Measurements from ENCODE around the gene ATP4A. TPM values are rescaled to one million over a fixed set of nuclear protein-coding genes. Genes with fewer than 3 reads are reported as not detected.

Gene ATP4A
- total and polyA plus RNA-seq, 9 of the 15 experiments (the other 6 are each of a cell fraction or from before 2014, with no cell fraction given): 0.15 TPM; not detected in 8

DNA sequence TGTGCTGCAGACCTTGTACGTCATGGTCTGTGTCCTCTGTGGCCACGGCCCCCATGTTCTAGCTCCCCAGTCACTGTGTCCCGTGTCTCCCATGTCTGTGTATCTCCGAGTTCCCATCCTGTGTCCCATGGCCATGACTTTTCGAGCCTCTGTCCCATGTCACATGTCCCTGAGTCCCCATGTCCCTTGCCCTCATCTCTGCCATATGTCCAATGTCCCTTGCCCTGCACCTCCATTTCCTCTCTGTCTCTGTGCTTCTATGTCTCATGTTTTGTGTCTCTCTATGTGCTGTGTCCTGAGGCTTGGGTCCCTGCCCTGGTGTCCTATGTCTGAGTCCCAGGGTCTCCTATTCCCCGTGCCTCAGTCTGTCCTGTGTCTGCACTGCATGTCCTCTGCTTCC, 2.0 kb downstream of the ATP4A start:
- Histone ChIP-seq H3K79me2 (ENCODE audit: control insufficient read depth, insufficient read depth, low read length) (no peaks in the 10 kb centered on the region), H3K9ac (ENCODE audit: insufficient read depth in 1 of 2, low read depth in 2 of 2, low read length in 2 of 2) (peak overlapping the region in 1 of 2 experiments; percentile 33; a peak in 1 of 4 replicates), H4K20me1 (replicated peaks; ENCODE audit: control insufficient read depth, insufficient read depth, low read length) (peaks cover 7% of the 10 kb centered on the region; the same call in 1 of the 2 replicates), H3K27me3 (ENCODE audit: control insufficient read depth in 2 of 2, insufficient read depth in 2 of 2, low read length in 2 of 2) (peaks cover 28 to 51% of the 10 kb centered on the region in 2 experiments; a peak in 4 of 5 replicates), H2AFZ (ENCODE audit: low read depth, low read length) (no peak overlapping the region), H3K4me3 (no peak overlapping the region), H3K4me1 (replicated peaks in 1 of 2; ENCODE audit: control insufficient read depth in 2 of 2, insufficient read depth in 2 of 2, low read length in 2 of 2) (peaks cover 4 to 32% of the 10 kb centered on the region in 2 experiments; a peak in 3 of 5 replicates), H3K27ac (ENCODE audit: extremely low read depth, low read depth, low read length) (no peak overlapping the region), H3K9me1 (ENCODE audit: control insufficient read depth, insufficient read depth, low read length) (peaks cover 3% of the 10 kb centered on the region), H3K4me2 (ENCODE audit: insufficient read depth, low read length) (no peak overlapping the region), H3K9me3 (replicated peaks; ENCODE audit: control insufficient read depth, insufficient read depth, low read depth, low read length) (no peaks in the 10 kb centered on the region), H3K36me3 (ENCODE audit: control insufficient read depth, insufficient read depth, low read length) (no peaks in the 10 kb centered on the region)
- intact Hi-C loops (cut with micrococcal nuclease) (no loop called here), in situ Hi-C loops (cut with MboI) (no loop called here)
- BruUV-seq (replicated peaks): no TSS peak
- POLR2A ChIA-PET: no interaction called here
- ATAC-seq (no peak), DNase-seq (ENCODE audit: extremely low read depth in 1 of 4, low spot score in 3 of 4) (no peak), FAIRE-seq (no peak)
- CTCF ChIA-PET (ENCODE audit: low intra/inter-chr PET ratio): no interaction called here
- WGBS (ENCODE audit: insufficient coverage, low coverage, missing lambda C conversion rate): 1% methylated on average over 6 of the region's 6 CpGs
- TF ChIP-seq STAT5A (IDR thresholded peaks at IDR 0.05; ENCODE audit: borderline replicate concordance, low read length): no peak
- TF ChIP-seq KLF16 (IDR thresholded peaks at IDR 0.05): no peak
- TF ChIP-seq ZKSCAN3 (CRISPR knock-in tag; IDR thresholded peaks at IDR 0.05): no peak
- no peak for TF ChIP-seq POLR3A (IDR thresholded peaks at IDR 0.05; ENCODE audit: borderline replicate concordance, extremely low read depth, insufficient read depth, insufficient read length)
- TF ChIP-seq MEF2D (tag; conservative IDR thresholded peaks at IDR 0.05; ENCODE audit: low read depth): no peak
- TF ChIP-seq ZNF174 (CRISPR knock-in tag; IDR thresholded peaks at IDR 0.05): no peak
- TF ChIP-seq GTF2A2 (tag; IDR thresholded peaks at IDR 0.05): no peak
- TF ChIP-seq, protein P1, sequence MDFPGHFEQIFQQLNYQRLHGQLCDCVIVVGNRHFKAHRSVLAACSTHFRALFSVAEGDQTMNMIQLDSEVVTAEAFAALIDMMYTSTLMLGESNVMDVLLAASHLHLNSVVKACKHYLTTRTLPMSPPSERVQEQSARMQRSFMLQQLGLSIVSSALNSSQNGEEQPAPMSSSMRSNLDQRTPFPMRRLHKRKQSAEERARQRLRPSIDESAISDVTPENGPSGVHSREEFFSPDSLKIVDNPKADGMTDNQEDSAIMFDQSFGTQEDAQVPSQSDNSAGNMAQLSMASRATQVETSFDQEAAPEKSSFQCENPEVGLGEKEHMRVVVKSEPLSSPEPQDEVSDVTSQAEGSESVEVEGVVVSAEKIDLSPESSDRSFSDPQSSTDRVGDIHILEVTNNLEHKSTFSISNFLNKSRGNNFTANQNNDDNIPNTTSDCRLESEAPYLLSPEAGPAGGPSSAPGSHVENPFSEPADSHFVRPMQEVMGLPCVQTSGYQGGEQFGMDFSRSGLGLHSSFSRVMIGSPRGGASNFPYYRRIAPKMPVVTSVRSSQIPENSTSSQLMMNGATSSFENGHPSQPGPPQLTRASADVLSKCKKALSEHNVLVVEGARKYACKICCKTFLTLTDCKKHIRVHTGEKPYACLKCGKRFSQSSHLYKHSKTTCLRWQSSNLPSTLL (IDR thresholded peaks at IDR 0.05): no peak
- no peak for TF ChIP-seq NELFE (IDR thresholded peaks at IDR 0.05; ENCODE audit: insufficient read depth, insufficient read length)
- TF ChIP-seq, protein P2, sequence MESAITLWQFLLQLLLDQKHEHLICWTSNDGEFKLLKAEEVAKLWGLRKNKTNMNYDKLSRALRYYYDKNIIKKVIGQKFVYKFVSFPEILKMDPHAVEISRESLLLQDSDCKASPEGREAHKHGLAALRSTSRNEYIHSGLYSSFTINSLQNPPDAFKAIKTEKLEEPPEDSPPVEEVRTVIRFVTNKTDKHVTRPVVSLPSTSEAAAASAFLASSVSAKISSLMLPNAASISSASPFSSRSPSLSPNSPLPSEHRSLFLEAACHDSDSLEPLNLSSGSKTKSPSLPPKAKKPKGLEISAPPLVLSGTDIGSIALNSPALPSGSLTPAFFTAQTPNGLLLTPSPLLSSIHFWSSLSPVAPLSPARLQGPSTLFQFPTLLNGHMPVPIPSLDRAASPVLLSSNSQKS (CRISPR knock-in tag; IDR thresholded peaks at IDR 0.05): no peak
- TF ChIP-seq, protein P3, sequence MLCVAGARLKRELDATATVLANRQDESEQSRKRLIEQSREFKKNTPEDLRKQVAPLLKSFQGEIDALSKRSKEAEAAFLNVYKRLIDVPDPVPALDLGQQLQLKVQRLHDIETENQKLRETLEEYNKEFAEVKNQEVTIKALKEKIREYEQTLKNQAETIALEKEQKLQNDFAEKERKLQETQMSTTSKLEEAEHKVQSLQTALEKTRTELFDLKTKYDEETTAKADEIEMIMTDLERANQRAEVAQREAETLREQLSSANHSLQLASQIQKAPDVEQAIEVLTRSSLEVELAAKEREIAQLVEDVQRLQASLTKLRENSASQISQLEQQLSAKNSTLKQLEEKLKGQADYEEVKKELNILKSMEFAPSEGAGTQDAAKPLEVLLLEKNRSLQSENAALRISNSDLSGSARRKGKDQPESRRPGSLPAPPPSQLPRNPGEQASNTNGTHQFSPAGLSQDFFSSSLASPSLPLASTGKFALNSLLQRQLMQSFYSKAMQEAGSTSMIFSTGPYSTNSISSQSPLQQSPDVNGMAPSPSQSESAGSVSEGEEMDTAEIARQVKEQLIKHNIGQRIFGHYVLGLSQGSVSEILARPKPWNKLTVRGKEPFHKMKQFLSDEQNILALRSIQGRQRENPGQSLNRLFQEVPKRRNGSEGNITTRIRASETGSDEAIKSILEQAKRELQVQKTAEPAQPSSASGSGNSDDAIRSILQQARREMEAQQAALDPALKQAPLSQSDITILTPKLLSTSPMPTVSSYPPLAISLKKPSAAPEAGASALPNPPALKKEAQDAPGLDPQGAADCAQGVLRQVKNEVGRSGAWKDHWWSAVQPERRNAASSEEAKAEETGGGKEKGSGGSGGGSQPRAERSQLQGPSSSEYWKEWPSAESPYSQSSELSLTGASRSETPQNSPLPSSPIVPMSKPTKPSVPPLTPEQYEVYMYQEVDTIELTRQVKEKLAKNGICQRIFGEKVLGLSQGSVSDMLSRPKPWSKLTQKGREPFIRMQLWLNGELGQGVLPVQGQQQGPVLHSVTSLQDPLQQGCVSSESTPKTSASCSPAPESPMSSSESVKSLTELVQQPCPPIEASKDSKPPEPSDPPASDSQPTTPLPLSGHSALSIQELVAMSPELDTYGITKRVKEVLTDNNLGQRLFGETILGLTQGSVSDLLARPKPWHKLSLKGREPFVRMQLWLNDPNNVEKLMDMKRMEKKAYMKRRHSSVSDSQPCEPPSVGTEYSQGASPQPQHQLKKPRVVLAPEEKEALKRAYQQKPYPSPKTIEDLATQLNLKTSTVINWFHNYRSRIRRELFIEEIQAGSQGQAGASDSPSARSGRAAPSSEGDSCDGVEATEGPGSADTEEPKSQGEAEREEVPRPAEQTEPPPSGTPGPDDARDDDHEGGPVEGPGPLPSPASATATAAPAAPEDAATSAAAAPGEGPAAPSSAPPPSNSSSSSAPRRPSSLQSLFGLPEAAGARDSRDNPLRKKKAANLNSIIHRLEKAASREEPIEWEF (CRISPR knock-in tag; IDR thresholded peaks at IDR 0.05): no peak
- TF ChIP-seq SRSF9 (IDR thresholded peaks at IDR 0.05; ENCODE audit: borderline replicate concordance, low read depth, low read length): no peak

All from K562 (cell line).